T-cell (primary cell): ENCODE results near the gene IFNA10. TPM values are rescaled to one million over a fixed set of nuclear protein-coding genes. Genes with fewer than 3 reads are reported as not detected.
"Not testable (repeated sequence)": the region's sequence is repeated elsewhere in the genome, so short reads cannot be mapped to it uniquely, and the experiment has no call there.

Experiments used
- ATAC-seq, 4 experiments: fragments of 200-7000 bp in 3 of 4; fragments of 150-1000 bp in 1 of 4; cut with Tn5 transposase; replicated peaks in 1 of 4; 1 replicate in 3 of 4; 2 replicates in 1 of 4; pipeline ENCODE4 v1.10.0; 2021; ENCODE audit warnings: moderate library complexity in 3 of 4, mild to moderate bottlenecking in 2 of 4, moderate number of reproducible peaks in 1 of 4
- CTCF ChIA-PET, 2 donors: fragments of 300-600 bp; sonication (Branson Sonifier 250); formaldehyde crosslinking; loops; one replicate each; lab custom pipeline; 2022; ENCODE audit warnings: antibody characterized with exemption in 2 of 2; lab: Charles Lee
- POLR2A ChIA-PET, 2 donors: fragments of 300-600 bp; sonication (Branson Sonifier 250); formaldehyde crosslinking; loops; one replicate each; lab custom pipeline; 2022; ENCODE audit warnings: antibody characterized with exemption in 2 of 2; lab: Charles Lee
- DNase-seq, 35 experiments: peaks; one replicate each; pipeline versions ENCODE4 v3.0.0 to v3.0.0-alpha.2; 2013 to 2023
- H3K27ac ChIP-seq: one replicate; pipeline ENCODE4 v1.5.1; 2013; ENCODE audit warnings: low read length
- H3K27me3 ChIP-seq, 2 experiments: replicated peaks in 1 of 2; 1 replicate in 1 of 2; 2 replicates in 1 of 2; pipeline versions ENCODE4 v1.6.1 to v1.7.0; 2013; ENCODE audit warnings: low read length in 1 of 2, mixed read lengths in 1 of 2; ENCODE audit not compliant: control insufficient read depth in 2 of 2, insufficient read depth in 2 of 2; ENCODE audit errors: extremely low read depth in 1 of 2
- H3K36me3 ChIP-seq, 2 donors: 1 replicate in 1 of 2; 2 replicates in 1 of 2; pipeline versions ENCODE4 v1.6.1 to v1.7.0; 2013; ENCODE audit warnings: low read length in 1 of 2; ENCODE audit not compliant: control insufficient read depth in 2 of 2, insufficient read depth in 1 of 2; ENCODE audit errors: extremely low read depth in 1 of 2
- H3K4me1 ChIP-seq, 2 experiments: 1 replicate in 1 of 2; 2 replicates in 1 of 2; pipeline versions ENCODE4 v1.6.1 to v1.7.0; 2013; ENCODE audit warnings: low read length in 2 of 2, mixed read lengths in 1 of 2; ENCODE audit not compliant: insufficient read depth in 2 of 2, control insufficient read depth in 1 of 2; ENCODE audit errors: extremely low read depth in 1 of 2
- H3K4me3 ChIP-seq, 2 donors: 1 replicate in 1 of 2; 2 replicates in 1 of 2; pipeline versions ENCODE4 v1.5.1 to v1.7.0; 2013; ENCODE audit warnings: mild to moderate bottlenecking in 2 of 2, low read length in 1 of 2, moderate library complexity in 1 of 2; ENCODE audit not compliant: control insufficient read depth in 1 of 2; ENCODE audit errors: extremely low read depth in 1 of 2
- H3K9me3 ChIP-seq: 2 replicates; pipeline ENCODE4 v1.7.0; 2013
- H3K27ac Mint-ChIP-seq, 2 donors: one replicate each; pipeline ENCODE4 v1.8.0; 2020 to 2021; ENCODE audit warnings: mild to moderate bottlenecking in 2 of 2, mixed read lengths in 2 of 2
- H3K27me3 Mint-ChIP-seq, 2 donors: one replicate each; pipeline ENCODE4 v1.8.0; 2021 to 2022; ENCODE audit warnings: mixed read lengths in 2 of 2
- H3K36me3 Mint-ChIP-seq: one replicate; pipeline ENCODE4 v1.8.0; 2021; ENCODE audit warnings: mixed read lengths
- H3K4me1 Mint-ChIP-seq, 3 donors: one replicate each; pipeline ENCODE4 v1.8.0; 2020 to 2022; ENCODE audit warnings: mixed read lengths in 3 of 3, mild to moderate bottlenecking in 1 of 3
- H3K4me3 Mint-ChIP-seq, 3 donors: one replicate each; pipeline ENCODE4 v1.8.0; 2020 to 2022; ENCODE audit warnings: mild to moderate bottlenecking in 3 of 3, mixed read lengths in 3 of 3, moderate library complexity in 3 of 3
- H3K9me3 Mint-ChIP-seq, 3 donors: one replicate each; pipeline ENCODE4 v1.8.0; 2020 to 2022; ENCODE audit warnings: mixed read lengths in 3 of 3
- WGBS: methylation state at CpG from one replicate; pipeline ENCODE4 v1.1.5; 2013; ENCODE audit warnings: missing lambda C conversion rate; ENCODE audit not compliant: insufficient coverage; 5-methylcytosine and 5-hydroxymethylcytosine counted together
- total RNA-seq, 35 experiments: library from RNA in 6 of 35; stranded (reverse) in 6 of 35; fragments of 120-200 nt in 1 of 35; gene quantifications; one replicate each; pipeline versions ENCODE4 v1.2.1 to v1.2.4 and lab custom pipeline; 2013 to 2026

IFNA10 gene
- total RNA-seq, 5 donors from 2014 or later (not counting 1 experiment from before 2014, with no cell fraction given) = not detected

DNA sequence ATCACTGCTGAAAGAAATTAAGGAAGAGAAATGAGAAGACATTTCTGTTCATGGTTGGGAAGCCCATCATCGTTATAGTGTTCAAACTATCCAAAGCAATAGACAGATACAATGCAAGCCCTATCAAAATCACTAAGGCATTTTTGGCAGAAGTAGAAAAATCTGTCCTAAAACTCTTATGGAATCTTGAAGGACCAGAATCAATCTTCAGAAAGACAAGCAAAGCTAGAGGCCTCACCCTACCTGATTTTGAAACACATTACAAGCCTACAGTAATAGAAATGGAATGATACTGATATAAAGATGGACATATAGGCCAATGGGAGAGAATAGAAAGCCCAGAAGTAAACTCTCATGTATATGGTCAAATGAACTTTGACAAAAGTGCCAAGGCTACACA, 35.6 kb downstream of the IFNA10 start:
- Mint-ChIP-seq H3K9me3 (no peaks in the 10 kb centered on the region), H3K36me3 (no peaks in the 10 kb centered on the region), H3K4me3 (no peak overlapping the region), H3K27me3 (peaks cover 0 to 4% of the 10 kb centered on the region in 2 donors), H3K4me1 (no peaks in the 10 kb centered on the region), H3K27ac (no peak overlapping the region)
- no peaks in the 10 kb centered on the region for H3K36me3 ChIP-seq
- H3K27ac ChIP-seq = no peak overlapping the region
- no CpG with 5 or more reads among the region's 1 CpG for WGBS
- no peaks in the 10 kb centered on the region for H3K4me1 ChIP-seq
- ATAC-seq = no peak
- no peaks in the 10 kb centered on the region for H3K27me3 ChIP-seq
- POLR2A ChIA-PET = no interaction called here
- H3K4me3 ChIP-seq = no peak overlapping the region
- DNase-seq = no peak
- CTCF ChIA-PET = no interaction called here
- no peaks in the 10 kb centered on the region for H3K9me3 ChIP-seq

DNA sequence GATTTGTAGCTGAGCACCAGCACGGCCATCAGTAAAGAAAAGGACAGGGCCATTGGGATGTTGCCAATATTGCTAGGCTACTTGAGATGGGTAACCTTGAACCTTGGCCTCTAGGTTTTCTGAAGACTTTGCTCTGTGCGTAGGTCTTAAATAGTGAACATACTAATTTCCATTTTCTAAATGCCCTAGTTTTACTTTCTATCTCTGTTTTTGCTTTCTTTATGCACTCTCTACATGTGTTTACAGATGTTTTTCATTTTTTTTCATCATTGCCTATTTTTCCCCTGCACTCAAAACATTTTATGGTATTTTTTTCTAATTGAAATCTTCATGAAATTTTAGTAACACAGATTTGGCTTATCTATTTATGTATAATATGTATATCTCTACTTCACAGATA, 40.4 kb downstream of the IFNA10 start, which contains the start of gene IFNA21:
Gene IFNA21, minus strand, starts transcription at position 101 of the 400 bp plus-strand sequence. Its CDS starts 48 bp downstream, at position 53.
- peaks cover 12 to 17% (median 16%) of the 10 kb centered on the region in 3 donors for H3K4me1 Mint-ChIP-seq
- ATAC-seq, H3K4me3 ChIP-seq, H3K9me3 ChIP-seq, H3K27ac ChIP-seq, H3K27me3 ChIP-seq, H3K27ac Mint-ChIP-seq, H3K27me3 Mint-ChIP-seq, H3K9me3 Mint-ChIP-seq, H3K36me3 Mint-ChIP-seq, H3K4me3 Mint-ChIP-seq, POLR2A ChIA-PET, H3K36me3 ChIP-seq, DNase-seq, H3K4me1 ChIP-seq, CTCF ChIA-PET: not testable (repeated sequence)
- 83% methylated on average over 1 of the region's 2 CpGs for WGBS

DNA sequence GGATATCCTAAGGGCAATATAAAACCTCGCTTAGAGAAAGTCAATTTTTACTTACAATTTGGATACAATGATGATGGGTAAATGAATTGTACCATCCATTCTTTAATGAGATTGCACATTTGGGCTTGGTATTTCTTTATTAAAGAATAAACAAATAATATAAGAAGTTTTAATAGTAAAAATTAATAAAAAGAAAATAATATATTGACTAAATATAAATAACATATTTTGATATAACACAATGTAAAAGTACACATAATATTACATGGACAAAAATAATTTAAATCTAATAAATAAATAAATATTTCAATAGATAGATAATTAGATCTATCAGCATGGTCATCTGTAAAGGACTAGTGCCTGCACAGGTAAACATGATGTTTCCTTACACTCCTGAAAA, 41.4 kb downstream of the IFNA10 start:
- Mint-ChIP-seq H3K9me3 (no peaks in the 10 kb centered on the region), H3K4me1 (peaks cover 22 to 28% (median 27%) of the 10 kb centered on the region in 3 donors), H3K4me3 (no peak overlapping the region), H3K27ac (no peak overlapping the region), H3K36me3 (no peaks in the 10 kb centered on the region), H3K27me3 (peaks cover 0 to 8% of the 10 kb centered on the region in 2 donors)
- ChIA-PET POLR2A (no interaction called here), CTCF (no interaction called here)
- no peaks in the 10 kb centered on the region for H3K4me1 ChIP-seq
- no peak overlapping the region for H3K4me3 ChIP-seq
- ATAC-seq (no peak), DNase-seq (no peak)
- no peak overlapping the region for H3K27ac ChIP-seq
- H3K27me3 ChIP-seq = no peaks in the 10 kb centered on the region
- no peaks in the 10 kb centered on the region for H3K36me3 ChIP-seq
- WGBS = no CpG with 5 or more reads among the region's 1 CpG
- no peaks in the 10 kb centered on the region for H3K9me3 ChIP-seq

DNA sequence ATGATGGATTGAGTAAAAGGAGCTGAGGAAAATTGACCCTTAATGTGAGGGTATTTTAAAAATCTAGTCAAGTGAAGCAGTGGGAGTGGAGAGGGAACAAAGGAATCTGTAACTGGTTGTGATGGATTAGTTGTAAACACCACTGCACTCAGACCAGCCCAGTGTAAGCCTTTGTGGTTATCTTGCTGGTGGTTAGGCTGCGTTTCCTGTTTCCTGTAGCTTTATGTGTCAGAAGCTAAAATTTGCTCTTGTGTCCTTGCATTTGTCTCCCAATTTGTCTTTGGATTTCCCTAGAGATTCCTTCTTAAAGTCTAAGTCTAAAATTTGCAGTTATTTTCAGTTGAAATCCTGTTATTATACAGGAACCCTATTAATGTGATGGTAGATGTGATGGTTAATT, 46.8 kb downstream of the IFNA10 start:
- Mint-ChIP-seq H3K9me3 (peaks cover 2 to 4% (median 4%) of the 10 kb centered on the region in 3 donors), H3K27ac (peak overlapping the region; percentile 36 to 65), H3K4me1 (peaks cover 37 to 44% (median 43%) of the 10 kb centered on the region in 3 donors), H3K4me3 (peak overlapping the region; percentile 29 to 70 (median 54)), H3K27me3 (no peaks in the 10 kb centered on the region), H3K36me3 (no peaks in the 10 kb centered on the region)
- ChIA-PET CTCF (interaction anchor here in 1 of 2 donors (1.3 kb wide), 1 partner anchor 166 kb away, joined by 4 read pairs; no protein-coding TSS in a partner anchor), POLR2A (no interaction called here)
- DNase-seq (peak in 12 of 35 experiments; percentile 4 to 59 (median 10)), ATAC-seq (peak in 3 of 4 experiments; percentile 48 to 78 (median 72))
- Histone ChIP-seq H3K4me3 (no peak overlapping the region), H3K4me1 (peaks cover 0 to 5% of the 10 kb centered on the region in 2 experiments), H3K36me3 (no peaks in the 10 kb centered on the region), H3K27ac (no peak overlapping the region), H3K9me3 (no peaks in the 10 kb centered on the region), H3K27me3 (no peaks in the 10 kb centered on the region)
- no CpG with 5 or more reads among the region's 1 CpG for WGBS

Other genes starting within 250 kb of the IFNA10 start
- 10 to 100 TPM in 3 of 5 donors, 1 to 10 TPM in 2; 8.9 to 11.8 (median 10.2) TPM for gene HACD4, start 175.5 kb downstream of the IFNA10 start, total RNA-seq
- not detected for gene IFNB1, start 129.2 kb downstream of the IFNA10 start, total RNA-seq
- not detected for gene IFNW1, start 65.3 kb downstream of the IFNA10 start, total RNA-seq
- not detected for gene IFNA21, start 40.5 kb downstream of the IFNA10 start, total RNA-seq
- gene IFNA4, start 19.6 kb downstream of the IFNA10 start, total RNA-seq = not detected
- gene IFNA7, start 4.9 kb downstream of the IFNA10 start, total RNA-seq = not detected
- not detected for gene IFNA16, start 10.2 kb upstream of the IFNA10 start, total RNA-seq
- not detected for gene IFNA17, start 21.1 kb upstream of the IFNA10 start, total RNA-seq
- gene IFNA14, start 32.9 kb upstream of the IFNA10 start, total RNA-seq = not detected
- gene IFNA5, start 98.2 kb upstream of the IFNA10 start, total RNA-seq = under 1 TPM in 1 of 5 donors, not detected in 4; 0.29 TPM
- 10 to 100 TPM; 14.1 to 27.7 (median 26.0) TPM for gene KLHL9, start 128.3 kb upstream of the IFNA10 start, total RNA-seq
- not detected for gene IFNA6, start 143.7 kb upstream of the IFNA10 start, total RNA-seq
- not detected for gene IFNA13, start 160.9 kb upstream of the IFNA10 start, total RNA-seq
- gene IFNA2, start 178.3 kb upstream of the IFNA10 start, total RNA-seq = not detected
- gene IFNA8, start 202.0 kb upstream of the IFNA10 start, total RNA-seq = not detected
- not detected for gene IFNA1, start 233.3 kb upstream of the IFNA10 start, total RNA-seq